Activated CD4-positive, alpha-beta T cell treated with anti-CD3 and anti-CD28 coated beads for 36 hours (primary cell): ENCODE results near the gene NFATC1. TPM values are rescaled to one million over a fixed set of nuclear protein-coding genes. Genes with fewer than 3 reads are reported as not detected.

Experiments used
- ATAC-seq: fragments of 200-7000 bp; cut with Tn5 transposase; one replicate; pipeline ENCODE4 v1.10.0; 2021; ENCODE audit warnings: mild to moderate bottlenecking, moderate library complexity
- CTCF ChIA-PET: fragments of 350-600 bp; sonication (Branson Sonifier 250); formaldehyde crosslinking; loops from one replicate; lab custom pipeline; 2021; ENCODE audit warnings: antibody characterized with exemption; lab: Charles Lee
- POLR2A ChIA-PET: fragments of 350-600 bp; sonication (Branson Sonifier 250); formaldehyde crosslinking; loops from one replicate; lab custom pipeline; 2021; ENCODE audit warnings: antibody characterized with exemption, inconsistent platforms; lab: Charles Lee
- DNase-seq: peaks from one replicate; pipeline ENCODE4 v3.0.0-alpha.2; 2020
- H3K27ac Mint-ChIP-seq: one replicate; pipeline ENCODE4 v1.8.0; 2021; ENCODE audit warnings: mixed read lengths
- H3K27me3 Mint-ChIP-seq: one replicate; pipeline ENCODE4 v1.8.0; 2021; ENCODE audit warnings: mixed read lengths
- H3K36me3 Mint-ChIP-seq: one replicate; pipeline ENCODE4 v1.8.0; 2021; ENCODE audit warnings: low read depth, mixed read lengths
- H3K4me1 Mint-ChIP-seq: one replicate; pipeline ENCODE4 v1.8.0; 2021; ENCODE audit warnings: mixed read lengths
- H3K4me3 Mint-ChIP-seq: one replicate; pipeline ENCODE4 v1.8.0; 2021; ENCODE audit warnings: mild to moderate bottlenecking, moderate library complexity, mixed read lengths
- H3K9me3 Mint-ChIP-seq: one replicate; pipeline ENCODE4 v1.8.0; 2021; ENCODE audit warnings: low read depth, mixed read lengths
- intact Hi-C, 2 experiments: fragments of 100-400 bp; cut with DNase I in 1 of 2; cut with micrococcal nuclease in 1 of 2; formaldehyde crosslinking; loops; one replicate each; pipeline versions ENCODE4 v1.14.2 to v1.15.1; 2022 to 2024; cut with DNase I, micrococcal nuclease
- total RNA-seq, 2 experiments: library from RNA; stranded (reverse); gene quantifications; one replicate each; pipeline ENCODE4 v1.2.3, GENCODE V29; 2021

NFATC1 gene
- total RNA-seq, 2 experiments from 2014 or later: 96.0 to 104 TPM

DNA sequence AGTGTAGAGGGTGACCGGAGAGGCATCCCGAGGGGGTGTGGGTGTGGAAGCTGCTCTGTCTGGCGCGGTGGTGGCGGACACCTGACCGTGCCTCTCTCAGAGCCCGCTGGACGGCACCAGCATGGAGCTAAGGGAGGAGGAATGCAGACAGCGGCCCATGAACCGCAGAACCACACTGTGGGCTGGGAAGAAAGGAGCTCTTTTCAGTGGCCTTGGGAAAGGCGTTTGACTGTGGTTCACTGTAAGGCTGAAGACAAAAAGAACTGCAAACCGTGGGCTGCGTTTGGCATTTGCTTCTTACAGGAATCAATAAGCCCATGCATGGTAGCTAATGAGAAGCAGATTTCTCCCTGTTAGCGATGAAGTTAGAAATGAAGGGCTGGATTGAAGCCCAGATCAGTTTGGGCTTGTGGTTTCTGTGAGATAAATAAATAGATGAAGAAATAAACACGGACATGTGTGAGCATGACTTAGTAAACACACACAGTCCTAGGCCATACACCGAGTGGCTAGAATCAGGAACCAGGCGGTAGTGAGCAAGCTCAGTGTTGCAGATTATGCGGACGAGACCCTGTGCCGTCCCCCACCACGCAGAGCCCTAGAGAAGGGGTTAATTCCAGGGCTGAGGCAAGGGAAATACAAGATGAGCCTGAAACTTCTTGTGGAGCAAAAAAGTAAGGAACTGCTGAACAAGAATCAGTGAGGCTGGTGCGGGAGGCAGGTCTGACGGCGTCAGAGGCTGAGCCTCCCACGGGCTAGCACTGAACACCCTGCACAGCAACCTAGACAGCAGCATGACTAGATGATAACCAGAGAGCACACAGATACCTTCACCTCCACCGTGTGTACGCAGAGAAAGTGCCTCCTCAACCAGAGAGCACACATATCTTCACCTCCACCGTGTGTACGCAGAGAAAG is 29.3 kb upstream of the NFATC1 start:
- ChIA-PET CTCF (no interaction called here), POLR2A (no interaction called here)
- ATAC-seq: no peak
- no peak for DNase-seq
- Mint-ChIP-seq H3K27me3 (no peaks in the 10 kb centered on the region), H3K4me1 (peaks cover 21% of the 10 kb centered on the region), H3K9me3 (no peaks in the 10 kb centered on the region), H3K36me3 (peaks cover 21% of the 10 kb centered on the region), H3K27ac (no peak overlapping the region), H3K4me3 (no peak overlapping the region)
- intact Hi-C loops: no loop called here

- H3K4me1 Mint-ChIP-seq: peaks cover 26% of the 10 kb centered on the region
- POLR2A ChIA-PET: no interaction called here
Observed at GRCh38 chr18:79367480-79367879, 28.2 kb upstream of the NFATC1 start.

DNA sequence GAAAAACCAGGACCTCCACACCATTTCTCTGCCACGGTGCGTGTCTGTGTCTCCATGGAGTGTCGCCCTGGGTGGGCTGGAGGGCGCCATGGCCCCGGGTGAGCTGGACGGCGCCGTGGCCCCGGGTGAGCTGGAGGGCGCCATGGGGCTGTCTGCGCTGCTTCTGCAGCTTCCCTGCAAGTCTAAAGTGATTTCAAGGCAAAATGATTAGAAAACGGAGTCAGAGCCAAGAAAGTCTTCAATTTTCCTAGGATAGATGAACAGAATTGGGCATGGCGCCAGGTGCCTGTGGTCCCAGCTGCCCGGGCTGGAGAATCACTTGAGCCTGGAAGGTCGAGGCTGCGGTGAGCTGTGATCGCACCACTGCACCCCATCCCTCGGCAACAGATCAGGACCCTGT is 27.7 kb upstream of the NFATC1 start:
- CTCF ChIA-PET: interaction anchor here (0.7 to 0.9 kb wide), 2 partner anchors 10 to 54 kb away, joined by 3 to 5 read pairs; no protein-coding TSS in a partner anchor

More at GRCh38 chr18:79367480-79367879, 28.2 kb upstream of the NFATC1 start:
- no peak for ATAC-seq
- no peak overlapping the region for H3K27ac Mint-ChIP-seq
- CTCF ChIA-PET: no interaction called here
- H3K4me3 Mint-ChIP-seq: no peak overlapping the region
- H3K36me3 Mint-ChIP-seq: peaks cover 12% of the 10 kb centered on the region
- H3K27me3 Mint-ChIP-seq: no peaks in the 10 kb centered on the region
- no peaks in the 10 kb centered on the region for H3K9me3 Mint-ChIP-seq
- intact Hi-C loops: no loop called here
- DNase-seq: no peak

DNA sequence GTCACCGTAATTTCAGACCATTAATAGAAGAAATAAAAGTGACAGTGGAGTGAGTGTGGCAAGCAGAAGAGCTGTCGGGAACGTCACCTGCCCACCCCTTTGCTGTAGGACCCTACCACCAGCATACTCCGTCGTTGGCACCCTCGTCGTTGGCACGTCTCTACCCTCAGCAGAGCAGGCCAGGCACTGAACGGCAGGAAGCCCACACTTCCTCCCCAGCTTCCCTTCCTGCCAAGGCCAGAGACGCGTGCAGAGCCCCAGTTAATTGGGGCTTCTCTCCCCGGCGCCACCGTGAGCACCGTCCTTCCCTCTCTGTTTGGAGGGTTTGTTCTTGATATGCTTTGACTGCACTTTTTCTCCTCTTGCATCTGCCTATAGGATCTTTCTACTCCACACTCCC is 27.0 kb upstream of the NFATC1 start:
- Mint-ChIP-seq H3K36me3 (peaks cover 6% of the 10 kb centered on the region), H3K4me3 (no peak overlapping the region), H3K27me3 (no peaks in the 10 kb centered on the region), H3K9me3 (no peaks in the 10 kb centered on the region), H3K4me1 (peaks cover 26% of the 10 kb centered on the region), H3K27ac (peak overlapping the region; percentile 37)
- DNase-seq: no peak
- POLR2A ChIA-PET: no interaction called here
- intact Hi-C loops: no loop called here
- CTCF ChIA-PET: interaction anchor here (0.7 to 0.9 kb wide), 3 partner anchors 10 to 329 kb away, joined by 3 to 5 read pairs (median 5); no protein-coding TSS in a partner anchor
- ATAC-seq: peak; percentile 54

More for the DNA sequence above, 27.7 kb upstream of the NFATC1 start:
- H3K27ac Mint-ChIP-seq: no peak overlapping the region
- no peaks in the 10 kb centered on the region for H3K27me3 Mint-ChIP-seq
- no peak overlapping the region for H3K4me3 Mint-ChIP-seq
- POLR2A ChIA-PET: no interaction called here
- DNase-seq: no peak
- intact Hi-C loops: no loop called here
- peaks cover 26% of the 10 kb centered on the region for H3K4me1 Mint-ChIP-seq
- H3K36me3 Mint-ChIP-seq: peaks cover 12% of the 10 kb centered on the region
- H3K9me3 Mint-ChIP-seq: no peaks in the 10 kb centered on the region
- ATAC-seq: no peak

GRCh38 chr18:79371561-79372121 is 24.1 kb upstream of the NFATC1 start:
- no peaks in the 10 kb centered on the region for H3K9me3 Mint-ChIP-seq
- POLR2A ChIA-PET: no interaction called here
- peaks cover 2% of the 10 kb centered on the region for H3K36me3 Mint-ChIP-seq
- H3K27ac Mint-ChIP-seq: peak overlapping the region; percentile 45
- CTCF ChIA-PET: interaction anchor here (1.3 kb wide), 1 partner anchor 12 kb away, joined by 3 read pairs; no protein-coding TSS in a partner anchor
- peak; percentile 26 for DNase-seq
- ATAC-seq: peak; percentile 67
- peaks cover 26% of the 10 kb centered on the region for H3K4me1 Mint-ChIP-seq
- H3K4me3 Mint-ChIP-seq: no peak overlapping the region
- intact Hi-C loops: no loop called here
- no peaks in the 10 kb centered on the region for H3K27me3 Mint-ChIP-seq

DNA sequence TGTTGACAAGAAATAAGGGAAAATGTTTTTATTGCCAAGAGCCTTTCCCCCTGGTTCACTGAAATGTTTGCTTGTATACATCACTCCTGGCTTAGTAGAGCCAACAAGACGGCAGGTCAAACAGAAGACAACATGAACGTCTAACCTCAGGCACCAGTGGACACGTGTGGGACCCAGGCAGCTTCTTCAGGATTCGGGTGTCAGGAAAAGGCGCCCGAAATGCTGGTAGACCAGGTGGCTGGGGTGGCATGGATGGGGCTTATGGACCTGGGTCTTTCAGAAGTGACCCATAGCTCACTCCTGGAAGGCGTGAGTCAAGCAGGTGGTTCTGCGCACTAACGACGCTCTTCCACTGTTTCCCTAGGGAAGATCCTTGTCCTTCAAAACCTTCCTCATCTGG is 23.3 kb upstream of the NFATC1 start:
- Mint-ChIP-seq H3K27ac (peak overlapping the region; percentile 37), H3K4me1 (peaks cover 25% of the 10 kb centered on the region), H3K9me3 (no peaks in the 10 kb centered on the region), H3K36me3 (peaks cover 2% of the 10 kb centered on the region), H3K4me3 (no peak overlapping the region), H3K27me3 (no peaks in the 10 kb centered on the region)
- ChIA-PET POLR2A (no interaction called here), CTCF (no interaction called here)
- intact Hi-C loops: no loop called here
- DNase-seq (no peak), ATAC-seq (no peak)

DNA sequence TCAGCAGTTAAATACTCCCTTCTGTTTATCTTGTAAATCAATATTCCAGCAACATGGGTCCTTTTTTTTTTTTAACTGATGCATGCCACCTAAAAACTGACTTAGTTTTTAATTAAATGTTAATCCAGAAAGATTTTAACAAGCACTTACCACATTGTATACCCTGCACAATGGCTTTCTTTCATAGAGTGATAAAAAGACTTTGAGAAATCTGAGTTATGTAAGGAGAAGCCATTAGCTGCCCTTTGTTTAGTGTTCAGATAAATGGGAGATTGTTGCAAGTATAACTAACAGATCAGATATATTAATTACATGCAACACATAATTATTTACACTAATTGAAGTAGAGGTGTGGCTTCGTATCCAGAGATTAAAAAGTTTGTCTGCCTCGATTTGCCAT is 22.7 kb upstream of the NFATC1 start:
- no peak for ATAC-seq

GRCh38 chr18:79373736-79374135 is 22.0 kb upstream of the NFATC1 start:
- CTCF ChIA-PET: no interaction called here
- POLR2A ChIA-PET: no interaction called here
- DNase-seq (no peak), ATAC-seq (no peak)
- Mint-ChIP-seq H3K9me3 (no peaks in the 10 kb centered on the region), H3K4me1 (peaks cover 17% of the 10 kb centered on the region), H3K27ac (no peak overlapping the region), H3K27me3 (no peaks in the 10 kb centered on the region), H3K4me3 (no peak overlapping the region), H3K36me3 (peaks cover 12% of the 10 kb centered on the region)
- intact Hi-C loops: no loop called here

More for the DNA sequence above, 22.7 kb upstream of the NFATC1 start:
- Mint-ChIP-seq H3K9me3 (no peaks in the 10 kb centered on the region), H3K27ac (no peak overlapping the region), H3K4me3 (no peak overlapping the region), H3K4me1 (peaks cover 22% of the 10 kb centered on the region), H3K36me3 (peaks cover 5% of the 10 kb centered on the region), H3K27me3 (no peaks in the 10 kb centered on the region)
- POLR2A ChIA-PET: no interaction called here
- intact Hi-C loops: no loop called here
- CTCF ChIA-PET: no interaction called here
- no peak for DNase-seq

- H3K36me3 Mint-ChIP-seq: peaks cover 16% of the 10 kb centered on the region
- no peak for DNase-seq
- no peaks in the 10 kb centered on the region for H3K9me3 Mint-ChIP-seq
- H3K4me1 Mint-ChIP-seq: peaks cover 22% of the 10 kb centered on the region
- intact Hi-C loops: no loop called here
- peak overlapping the region; percentile 19 for H3K27ac Mint-ChIP-seq
- POLR2A ChIA-PET: no interaction called here
- no peak overlapping the region for H3K4me3 Mint-ChIP-seq
- ATAC-seq: no peak
- no peaks in the 10 kb centered on the region for H3K27me3 Mint-ChIP-seq
- CTCF ChIA-PET: interaction anchor here (0.6 to 2.0 kb wide), 3 partner anchors 12 to 288 kb away, joined by 3 to 10 read pairs (median 3); no protein-coding TSS in a partner anchor
Observed at GRCh38 chr18:79374408-79375171, 21.1 kb upstream of the NFATC1 start.

GRCh38 chr18:79375441-79376154 is 20.1 kb upstream of the NFATC1 start:
- Mint-ChIP-seq H3K36me3 (peaks cover 16% of the 10 kb centered on the region), H3K4me3 (no peak overlapping the region), H3K27me3 (no peaks in the 10 kb centered on the region), H3K9me3 (no peaks in the 10 kb centered on the region), H3K4me1 (peaks cover 18% of the 10 kb centered on the region), H3K27ac (peak overlapping the region; percentile 11)
- DNase-seq: no peak
- CTCF ChIA-PET: interaction anchor here (0.6 to 2.0 kb wide), 4 partner anchors 13 to 289 kb away, joined by 3 to 10 read pairs (median 4); no protein-coding TSS in a partner anchor
- no peak for ATAC-seq
- POLR2A ChIA-PET: interaction anchor here (0.5 kb wide), 1 partner anchor 218 kb away, joined by 3 read pairs; no protein-coding TSS in a partner anchor
- intact Hi-C loops: no loop called here
